ENCODE results near the gene HECTD1. TPM values are rescaled to one million over a fixed set of nuclear protein-coding genes. Genes with fewer than 3 reads are reported as not detected.

Gene HECTD1
- total RNA-seq, 1 donor: 246 TPM

DNA sequence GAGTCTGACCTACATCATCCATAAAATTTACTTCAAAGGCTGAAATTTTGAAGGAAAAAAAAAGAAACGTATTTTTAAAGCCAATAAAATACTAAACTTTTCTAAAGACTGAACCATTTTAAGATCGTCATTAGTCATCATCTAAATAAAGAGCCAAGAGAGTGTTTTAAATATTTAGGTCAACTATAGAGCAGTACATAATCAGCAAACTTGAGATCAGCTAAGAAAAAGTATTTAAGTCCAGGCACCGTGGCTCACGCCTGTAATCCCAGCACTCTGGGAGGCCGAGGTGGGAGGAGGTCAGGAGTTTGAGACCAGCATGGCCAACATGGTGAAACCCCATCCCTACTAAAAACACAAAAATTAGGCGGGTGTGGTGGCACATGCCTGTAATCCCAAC is 35.5 kb downstream of the HECTD1 start:
- Histone ChIP-seq H3K4me3 (ENCODE audit: insufficient read depth, low read length) (no peak overlapping the region), H3K27ac (ENCODE audit: low read depth, low read length) (peak overlapping the region; percentile 67), H4K20me1 (ENCODE audit: insufficient read depth, low read length) (peaks cover 2% of the 10 kb centered on the region), H3K36me3 (ENCODE audit: insufficient read depth, low read length) (peaks cover 57% of the 10 kb centered on the region), H3K4me1 (ENCODE audit: insufficient read depth, low read length) (peaks cover 24% of the 10 kb centered on the region), H3K9me3 (ENCODE audit: low read depth, low read length) (no peaks in the 10 kb centered on the region), H3K79me2 (ENCODE audit: insufficient read depth, low read length) (peaks cover 18% of the 10 kb centered on the region), H2AFZ (ENCODE audit: low read length) (no peak overlapping the region), H3K4me2 (ENCODE audit: insufficient read depth, low read length) (peak overlapping the region; percentile 19), H3K27me3 (ENCODE audit: insufficient read depth, low read length) (no peaks in the 10 kb centered on the region)
- DNase-seq (ENCODE audit: insufficient read length, low spot score, missing footprints): no peak
- TF ChIP-seq, protein P1, sequence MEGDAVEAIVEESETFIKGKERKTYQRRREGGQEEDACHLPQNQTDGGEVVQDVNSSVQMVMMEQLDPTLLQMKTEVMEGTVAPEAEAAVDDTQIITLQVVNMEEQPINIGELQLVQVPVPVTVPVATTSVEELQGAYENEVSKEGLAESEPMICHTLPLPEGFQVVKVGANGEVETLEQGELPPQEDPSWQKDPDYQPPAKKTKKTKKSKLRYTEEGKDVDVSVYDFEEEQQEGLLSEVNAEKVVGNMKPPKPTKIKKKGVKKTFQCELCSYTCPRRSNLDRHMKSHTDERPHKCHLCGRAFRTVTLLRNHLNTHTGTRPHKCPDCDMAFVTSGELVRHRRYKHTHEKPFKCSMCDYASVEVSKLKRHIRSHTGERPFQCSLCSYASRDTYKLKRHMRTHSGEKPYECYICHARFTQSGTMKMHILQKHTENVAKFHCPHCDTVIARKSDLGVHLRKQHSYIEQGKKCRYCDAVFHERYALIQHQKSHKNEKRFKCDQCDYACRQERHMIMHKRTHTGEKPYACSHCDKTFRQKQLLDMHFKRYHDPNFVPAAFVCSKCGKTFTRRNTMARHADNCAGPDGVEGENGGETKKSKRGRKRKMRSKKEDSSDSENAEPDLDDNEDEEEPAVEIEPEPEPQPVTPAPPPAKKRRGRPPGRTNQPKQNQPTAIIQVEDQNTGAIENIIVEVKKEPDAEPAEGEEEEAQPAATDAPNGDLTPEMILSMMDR (IDR thresholded peaks at IDR 0.05; ENCODE audit: extremely low read depth, low read depth, low read length): no peak

GRCh38 chr14:31170411-31170810 is 37.2 kb downstream of the HECTD1 start:
- Histone ChIP-seq H3K4me1 (ENCODE audit: insufficient read depth, low read length) (peaks cover 33% of the 10 kb centered on the region), H3K36me3 (ENCODE audit: insufficient read depth, low read length) (peaks cover 63% of the 10 kb centered on the region), H3K27ac (ENCODE audit: low read depth, low read length) (peak overlapping the region; percentile 67), H3K4me2 (ENCODE audit: insufficient read depth, low read length) (no peak overlapping the region), H3K79me2 (ENCODE audit: insufficient read depth, low read length) (peaks cover 14% of the 10 kb centered on the region), H3K9me3 (ENCODE audit: low read depth, low read length) (no peaks in the 10 kb centered on the region), H2AFZ (ENCODE audit: low read length) (no peak overlapping the region), H4K20me1 (ENCODE audit: insufficient read depth, low read length) (peaks cover 2% of the 10 kb centered on the region), H3K4me3 (ENCODE audit: insufficient read depth, low read length) (no peak overlapping the region), H3K27me3 (ENCODE audit: insufficient read depth, low read length) (no peaks in the 10 kb centered on the region)
- no peak for DNase-seq (ENCODE audit: insufficient read length, low spot score, missing footprints)
- TF ChIP-seq, protein P1 (IDR thresholded peaks at IDR 0.05; ENCODE audit: extremely low read depth, low read depth, low read length): no peak

GRCh38 chr14:31169877-31170276 is 37.7 kb downstream of the HECTD1 start:
- no peak overlapping the region for H3K4me3 ChIP-seq (ENCODE audit: insufficient read depth, low read length)
- no peak overlapping the region for H2AFZ ChIP-seq (ENCODE audit: low read length)
- H3K36me3 ChIP-seq (ENCODE audit: insufficient read depth, low read length): peaks cover 58% of the 10 kb centered on the region
- peak overlapping the region; percentile 13 for H3K27ac ChIP-seq (ENCODE audit: low read depth, low read length)
- H3K4me2 ChIP-seq (ENCODE audit: insufficient read depth, low read length): no peak overlapping the region
- TF ChIP-seq, protein P1 (IDR thresholded peaks at IDR 0.05; ENCODE audit: extremely low read depth, low read depth, low read length): no peak
- no peak for DNase-seq (ENCODE audit: insufficient read length, low spot score, missing footprints)
- peaks cover 38% of the 10 kb centered on the region for H3K4me1 ChIP-seq (ENCODE audit: insufficient read depth, low read length)
- peaks cover 11% of the 10 kb centered on the region for H3K79me2 ChIP-seq (ENCODE audit: insufficient read depth, low read length)
- H3K9me3 ChIP-seq (ENCODE audit: low read depth, low read length): no peaks in the 10 kb centered on the region
- no peaks in the 10 kb centered on the region for H3K27me3 ChIP-seq (ENCODE audit: insufficient read depth, low read length)
- peaks cover under 1% of the 10 kb centered on the region for H4K20me1 ChIP-seq (ENCODE audit: insufficient read depth, low read length)

DNA sequence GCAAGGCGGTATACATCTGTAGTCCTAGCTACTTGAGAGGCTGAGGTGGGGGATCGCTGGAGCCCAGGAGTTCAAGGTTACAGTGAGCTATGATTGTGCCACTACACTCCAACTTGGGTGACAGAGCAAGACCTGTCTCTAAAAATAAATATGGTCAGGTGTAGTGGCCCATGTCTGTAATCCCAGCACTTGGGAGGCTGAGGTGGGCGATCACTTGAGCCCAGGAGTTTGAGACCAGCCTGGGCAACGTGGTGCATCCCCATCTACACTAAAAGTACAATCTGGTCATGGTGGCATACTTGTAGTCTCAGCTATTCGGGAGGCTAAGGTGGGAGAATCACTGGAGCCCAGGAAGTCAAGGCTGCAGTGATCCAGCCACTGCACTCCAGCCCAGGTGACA is 40.6 kb downstream of the HECTD1 start:
- peaks cover 40% of the 10 kb centered on the region for H3K4me1 ChIP-seq (ENCODE audit: insufficient read depth, low read length)
- DNase-seq (ENCODE audit: insufficient read length, low spot score, missing footprints): no peak
- no peaks in the 10 kb centered on the region for H3K27me3 ChIP-seq (ENCODE audit: insufficient read depth, low read length)
- H3K9me3 ChIP-seq (ENCODE audit: low read depth, low read length): no peaks in the 10 kb centered on the region
- no peak overlapping the region for H3K4me2 ChIP-seq (ENCODE audit: insufficient read depth, low read length)
- no peak overlapping the region for H2AFZ ChIP-seq (ENCODE audit: low read length)
- H3K27ac ChIP-seq (ENCODE audit: low read depth, low read length): no peak overlapping the region
- no peak overlapping the region for H3K4me3 ChIP-seq (ENCODE audit: insufficient read depth, low read length)
- H3K36me3 ChIP-seq (ENCODE audit: insufficient read depth, low read length): peaks cover 48% of the 10 kb centered on the region
- no peaks in the 10 kb centered on the region for H4K20me1 ChIP-seq (ENCODE audit: insufficient read depth, low read length)
- peaks cover 19% of the 10 kb centered on the region for H3K79me2 ChIP-seq (ENCODE audit: insufficient read depth, low read length)
- TF ChIP-seq, protein P1 (IDR thresholded peaks at IDR 0.05; ENCODE audit: extremely low read depth, low read depth, low read length): no peak

Data from osteoblast (primary cell).